Kasumi-1 (cell line): Measurements from ENCODE around the gene GNAI1.

ENCODE experiments used
- DNase-seq, 2 experiments: peaks; one replicate each; lab custom pipeline; 2025; lab: John Stamatoyannopoulos, UW

GNAI1 gene

DNA sequence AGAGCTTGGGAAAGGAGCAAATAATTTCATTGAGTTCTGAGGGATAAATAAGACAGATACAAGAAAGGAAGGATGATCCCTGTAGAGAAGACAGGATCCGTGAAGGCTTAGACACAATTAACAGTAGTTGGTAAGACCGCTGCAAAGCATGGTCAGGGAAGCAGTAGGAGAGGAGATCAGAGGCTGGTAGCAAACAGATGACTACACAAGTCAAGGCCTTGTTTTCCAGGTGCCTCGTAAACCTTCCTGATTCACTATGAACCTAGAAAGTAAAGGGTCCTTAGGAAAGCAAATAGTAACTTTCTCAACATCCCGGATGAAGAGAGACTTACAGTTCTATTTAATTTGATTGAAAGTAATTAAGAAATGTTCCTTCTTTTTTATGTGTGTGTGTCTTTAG lies 118.6 kb downstream of the GNAI1 start:
- DNase-seq = no peak

DNA sequence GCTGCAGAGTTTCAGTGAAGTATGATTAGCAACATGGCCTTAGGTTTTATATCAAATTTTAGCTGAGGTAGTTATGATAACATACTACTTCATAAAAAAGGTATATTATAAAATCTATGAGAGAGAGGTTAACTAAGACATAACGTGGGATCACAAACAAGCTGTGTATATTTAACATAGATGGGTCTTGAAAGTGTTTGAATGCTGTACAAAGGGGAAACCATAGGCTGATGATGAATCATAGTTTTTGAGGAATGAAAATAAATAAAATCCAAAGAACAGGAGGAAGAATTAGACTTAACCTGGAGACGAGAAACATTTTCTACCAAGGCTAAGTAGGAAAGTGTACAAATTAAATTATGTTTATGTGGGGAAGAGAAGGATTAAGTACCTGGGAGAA lies 119.0 kb downstream of the GNAI1 start:
- no peak for DNase-seq

DNA sequence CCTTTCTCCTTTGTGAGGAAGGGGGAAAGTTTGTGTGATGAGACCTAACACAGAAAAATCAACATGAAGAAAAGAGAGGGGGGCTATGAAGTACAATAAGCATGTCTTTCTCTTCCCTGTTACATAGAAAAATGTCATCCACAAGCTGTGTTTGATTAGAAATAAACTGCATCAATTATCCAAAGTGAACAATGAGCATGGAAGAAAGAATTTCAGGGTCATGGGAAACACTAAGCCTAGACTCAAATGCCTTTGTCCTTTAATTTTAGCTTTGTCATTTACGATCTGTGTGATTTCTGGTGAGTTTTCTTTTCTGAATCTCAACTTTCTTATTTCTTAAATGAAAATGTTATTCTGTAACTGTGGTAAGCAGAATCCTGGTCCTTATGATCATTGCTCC lies 121.0 kb downstream of the GNAI1 start:
- DNase-seq = no peak

DNA sequence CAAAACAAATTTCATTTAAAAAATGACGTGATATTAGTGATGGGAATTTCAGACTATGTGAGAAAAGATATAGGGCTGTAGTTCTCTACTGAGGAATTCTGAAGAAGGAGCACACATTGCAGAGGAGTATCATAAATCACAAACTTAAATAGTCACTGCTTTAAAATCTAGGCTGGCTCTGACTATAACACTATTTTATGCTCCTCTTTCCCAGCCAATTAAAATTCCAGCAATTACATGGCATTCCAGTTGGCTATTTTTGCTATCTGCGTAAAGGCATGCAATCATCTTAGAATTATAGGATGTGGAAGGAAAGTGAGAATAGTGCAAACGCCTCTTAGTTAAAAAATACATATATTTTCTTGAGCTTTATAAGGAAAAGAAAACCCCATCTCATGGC lies 123.1 kb downstream of the GNAI1 start:
- no peak for DNase-seq

DNA sequence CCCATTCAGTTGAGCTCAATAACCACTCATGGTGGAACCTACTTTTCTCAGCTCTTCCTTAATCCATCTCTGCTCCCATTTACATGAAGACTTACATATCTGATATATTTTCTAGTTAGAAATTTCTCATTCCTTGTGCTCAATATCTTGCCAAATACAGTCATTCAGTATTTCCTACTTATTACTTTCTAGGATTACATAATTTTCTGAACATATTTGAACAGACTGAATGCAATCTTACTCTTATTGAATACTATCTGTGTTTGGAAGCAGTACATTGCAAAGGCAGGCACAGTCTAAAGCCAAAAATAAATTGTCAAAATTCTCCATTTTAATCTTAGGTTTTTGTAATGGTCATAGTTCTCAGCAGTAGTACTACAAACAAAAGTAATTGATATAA lies 126.0 kb downstream of the GNAI1 start:
- DNase-seq = no peak

DNA sequence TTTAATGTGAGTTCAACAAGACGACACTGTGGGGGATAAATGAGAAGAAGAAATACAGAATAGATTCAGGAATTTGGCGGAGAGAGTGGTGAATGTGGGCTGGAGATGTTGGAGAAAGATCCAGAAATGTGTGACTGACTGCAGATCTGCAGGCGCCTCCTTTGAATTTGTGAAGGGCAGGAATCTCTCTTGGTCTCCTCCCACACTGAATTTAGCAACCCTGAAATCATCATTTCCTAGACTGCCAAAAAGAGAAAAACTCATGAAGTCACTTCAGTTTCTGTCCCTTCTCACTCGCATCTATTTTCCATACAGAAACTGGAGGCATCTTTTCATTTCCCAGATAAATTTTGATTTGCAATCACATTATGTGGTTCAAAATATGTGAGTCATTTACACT lies 128.7 kb downstream of the GNAI1 start:
- DNase-seq = no peak

DNA sequence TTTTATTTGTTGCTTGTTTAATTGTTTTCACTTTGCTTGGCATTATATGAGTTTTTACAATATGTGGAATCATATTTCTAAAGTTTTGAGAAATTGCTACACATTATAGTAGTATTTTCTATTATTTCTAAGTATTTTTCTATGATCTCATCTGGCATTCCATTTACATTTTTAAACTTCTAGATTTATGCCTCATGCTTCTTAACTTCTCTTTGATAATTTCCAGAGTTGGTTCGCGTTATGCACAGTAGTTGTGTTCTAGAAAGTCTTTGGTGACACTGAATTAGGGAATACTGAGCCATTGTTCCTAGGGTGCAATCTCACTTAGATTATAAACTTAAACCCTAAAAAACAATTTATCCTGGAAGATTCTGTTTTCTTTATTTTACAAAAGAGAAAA lies 129.2 kb downstream of the GNAI1 start:
- DNase-seq = no peak

DNA sequence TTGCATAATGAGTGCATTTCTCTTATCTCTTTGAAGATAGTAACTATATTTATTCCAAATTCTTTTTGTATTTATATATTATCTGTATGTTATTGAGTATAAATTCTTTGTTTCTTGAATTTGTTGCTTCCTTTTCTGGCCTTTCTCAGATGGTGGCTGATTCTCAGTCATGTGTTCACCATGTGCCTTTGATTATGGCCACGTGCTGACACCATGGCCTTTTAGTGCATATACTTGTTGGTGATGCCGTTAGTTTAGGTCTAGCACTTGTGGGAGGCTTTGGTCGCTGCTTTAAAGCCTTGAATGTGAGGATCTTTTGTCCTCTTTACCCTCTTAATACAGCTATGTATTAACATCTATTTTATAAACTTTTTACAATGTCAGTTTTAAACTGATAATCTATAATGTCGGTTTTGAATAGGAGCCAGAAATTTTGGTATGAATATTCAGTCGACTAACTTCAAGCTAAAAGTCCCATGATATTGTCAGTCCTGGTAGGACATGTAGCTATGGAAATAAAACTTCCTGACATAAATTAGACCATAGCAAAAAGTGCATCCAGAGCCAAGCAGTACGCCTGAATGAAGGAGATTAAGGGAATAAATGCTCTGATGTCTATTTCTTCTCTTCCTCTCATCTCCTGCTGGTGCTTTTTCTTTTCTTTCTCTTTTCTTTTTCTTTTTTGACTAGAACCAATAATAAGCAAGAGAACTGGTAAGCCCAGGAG lies 130.3 kb downstream of the GNAI1 start:
- no peak for DNase-seq

DNA sequence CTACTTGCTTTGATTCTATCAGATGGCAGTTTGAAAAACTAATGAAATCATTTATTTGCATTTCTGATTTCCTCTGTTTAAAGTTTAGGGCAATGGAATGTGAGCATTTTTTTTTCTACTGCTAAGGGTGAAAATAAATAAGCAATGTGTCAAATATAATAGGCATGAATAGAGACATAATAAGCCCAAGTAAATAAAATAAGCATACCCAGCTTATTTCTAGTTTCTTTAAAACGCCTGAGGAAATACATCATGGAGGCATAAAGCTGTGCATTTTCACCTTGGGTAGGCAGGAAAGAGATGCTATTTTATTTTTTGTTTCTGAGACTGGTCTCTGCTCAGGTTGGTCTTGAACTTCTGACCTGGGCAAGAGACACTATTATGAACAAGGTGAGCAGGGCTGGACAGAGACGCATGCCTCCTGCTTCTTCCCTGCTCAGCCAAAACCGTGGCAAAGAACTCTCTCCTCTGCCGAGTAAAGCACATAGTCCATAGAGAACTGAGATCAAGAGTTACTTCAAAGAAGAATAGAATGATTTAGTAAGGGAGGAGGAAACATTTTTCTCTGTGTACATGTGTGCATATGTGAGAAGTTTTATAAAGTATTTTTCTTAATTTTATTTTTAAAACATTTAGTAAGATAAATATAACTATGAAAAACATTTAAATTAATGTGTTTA lies 138.1 kb downstream of the GNAI1 start:
- DNase-seq = no peak

DNA sequence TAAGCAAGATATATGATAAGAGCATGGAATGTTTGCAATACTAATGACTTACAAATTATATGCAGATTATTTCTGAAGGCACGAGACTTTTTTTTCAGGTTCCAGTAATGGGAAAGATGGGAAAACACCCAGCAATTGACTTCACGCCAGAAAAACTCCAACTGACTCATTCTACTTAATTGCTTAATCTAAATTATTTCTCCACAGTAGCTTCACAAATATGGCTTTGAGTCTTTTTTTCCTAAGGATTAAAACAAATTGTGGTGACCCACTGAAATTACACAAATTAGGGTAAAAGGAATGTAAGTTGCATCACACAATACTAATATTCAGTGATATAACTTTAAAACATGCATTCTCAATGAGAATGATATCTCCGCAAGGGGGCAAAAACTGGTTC lies 138.7 kb downstream of the GNAI1 start:
- no peak for DNase-seq

DNA sequence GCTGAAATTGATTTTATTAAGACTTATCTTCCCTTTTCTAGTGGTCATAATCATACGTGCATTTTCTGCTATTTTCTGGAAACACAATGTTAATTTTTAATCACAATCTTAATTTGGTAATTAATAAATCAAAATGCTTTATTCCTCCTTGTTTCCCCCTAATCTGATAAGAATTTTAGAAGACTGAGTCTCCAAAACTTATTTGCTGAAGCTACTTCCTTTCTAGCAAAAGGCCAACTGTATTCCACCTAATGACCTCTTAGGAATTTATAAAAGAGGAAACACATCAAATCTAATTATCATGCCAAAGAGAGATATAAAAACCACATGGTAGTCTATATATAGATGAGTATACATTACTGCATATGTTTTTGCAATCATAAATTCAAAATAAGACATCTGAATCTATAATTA lies 140.6 kb downstream of the GNAI1 start:
- no peak for DNase-seq
